Spleen (tissue), 11 donors: ENCODE results near the gene LRRC74B. TPM values are rescaled to one million over a fixed set of nuclear protein-coding genes. Genes with fewer than 3 reads are reported as not detected.

Source experiments
- DNase-seq: peaks from one replicate; pipeline ENCODE4 v3.0.0-alpha.2; 2020
- H3K27ac ChIP-seq, 8 donors: fragments of 200-600 bp; sonication (generic) in 7 of 8; 1 replicate in 4 of 8; 2 replicates in 4 of 8; pipeline versions ENCODE4 v1.5.0 to v1.8.0; 2016 to 2021; ENCODE audit warnings: inconsistent platforms in 4 of 8, mild to moderate bottlenecking in 4 of 8, moderate library complexity in 1 of 8
- H3K27me3 ChIP-seq, 7 donors: fragments of 200-600 bp; sonication (generic) in 6 of 7; replicated peaks in 1 of 7; 1 replicate in 4 of 7; 2 replicates in 3 of 7; pipeline versions ENCODE4 v1.5.0 to v1.8.0; 2016 to 2021; ENCODE audit warnings: inconsistent platforms in 3 of 7, mild to moderate bottlenecking in 1 of 7
- H3K36me3 ChIP-seq, 6 donors: fragments of 200-600 bp; sonication (generic) in 5 of 6; 1 replicate in 4 of 6; 2 replicates in 2 of 6; pipeline versions ENCODE4 v1.5.0 to v1.8.0; 2016 to 2021; ENCODE audit warnings: inconsistent platforms in 2 of 6
- H3K4me1 ChIP-seq, 6 donors: fragments of 200-600 bp; sonication (generic) in 5 of 6; 1 replicate in 3 of 6; 2 replicates in 3 of 6; pipeline versions ENCODE4 v1.5.0 to v1.8.0; 2016 to 2021; ENCODE audit warnings: inconsistent platforms in 3 of 6
- H3K4me3 ChIP-seq, 8 donors: fragments of 200-600 bp; sonication (generic) in 7 of 8; 1 replicate in 4 of 8; 2 replicates in 4 of 8; pipeline versions ENCODE4 v1.5.0 to v1.8.0; 2016 to 2021; ENCODE audit warnings: inconsistent platforms in 4 of 8, mild to moderate bottlenecking in 4 of 8, moderate library complexity in 2 of 8
- H3K9me3 ChIP-seq, 8 donors: fragments of 200-600 bp; sonication (generic) in 7 of 8; 1 replicate in 4 of 8; 2 replicates in 4 of 8; pipeline versions ENCODE4 v1.5.0 to v1.8.0; 2016 to 2021; ENCODE audit warnings: inconsistent platforms in 4 of 8
- CTCF ChIP-seq, 11 experiments: fragments of 200-600 bp in 7 of 11; fragments of 450-650 bp in 4 of 11; sonication (generic) in 4 of 11; IDR thresholded peaks in 8 of 11; conservative IDR thresholded peaks in 3 of 11; 1 replicate in 7 of 11; 2 replicates in 4 of 11; pipeline versions ENCODE4 v1.4.0 to v1.8.0; 2016 to 2021; ENCODE audit warnings: antibody characterized with exemption in 11 of 11, inconsistent platforms in 4 of 11, mild to moderate bottlenecking in 1 of 11
- POLR2A ChIP-seq, 3 donors: fragments of 450-650 bp; IDR thresholded peaks; one replicate each; pipeline ENCODE4 v1.5.1; 2017; ENCODE audit warnings: antibody characterized with exemption in 3 of 3, mild to moderate bottlenecking in 1 of 3
- POLR2AphosphoS5 ChIP-seq, 3 donors: sonication (generic); formaldehyde crosslinking; IDR thresholded peaks; one replicate each; pipeline ENCODE4 v1.5.1; 2017; ENCODE audit warnings: antibody characterized with exemption in 3 of 3
- WGBS, 5 donors: extraction: QIAGEN DNeasy Blood & Tissue Kit in 3 of 5; methylation state at CpG; one replicate each; pipeline versions ENCODE4 v1.1.5 to v1.1.7; 2013 to 2018; 5-methylcytosine and 5-hydroxymethylcytosine counted together
- intact Hi-C: fragments of 100-400 bp; cut with DNase I; formaldehyde crosslinking; loops from one replicate; pipeline ENCODE4 v1.15.0; 2023; ENCODE audit warnings: low total_unique reads
- polyA plus RNA-seq, 3 donors: library from polyadenylated mRNA; stranded (reverse); fragments of 200-250 nt; gene quantifications; one replicate each; pipeline ENCODE4 v1.2.1, GENCODE V29; 2013
- total RNA-seq, 7 donors: library from RNA; depleted of rRNA in 3 of 7; stranded (reverse); fragments of >200 nt in 3 of 7; fragmentation: NEBNext Ultra II Directional in 4 of 7; extraction: Animal tissue kit (Norgen Biotek cat#: 25700) in 4 of 7; gene quantifications; one replicate each; pipeline versions ENCODE4 v1.1.0 to v1.2.1, GENCODE V29; 2016 to 2021
- donor health status: healthy with polysubstance abuse.
- donor health status: DM: no; HTN: no; CAD: no; lungs with moderate emphysema.
- donor health status: DM: no; HTN: no; CAD: no.
- donor health status: Bipolar disorder and iron deficiency.
- donor health status: healthy.
- donor health status: DM: no; HTN: no; CAD: no.
- donor health status: DM: yes; HTN: yes; CAD: no.

LRRC74B gene
- total and polyA plus RNA-seq, 10 donors: 0.03 TPM; not detected in 9

GRCh38 chr22:21073023-21073422, 27.3 kb downstream of the LRRC74B start:
- no peaks in the 10 kb centered on the region for H3K4me1 ChIP-seq
- H3K36me3 ChIP-seq: no peaks in the 10 kb centered on the region
- DNase-seq: no peak
- no peaks in the 10 kb centered on the region for H3K27me3 ChIP-seq
- no peak for TF ChIP-seq POLR2AphosphoS5 (IDR thresholded peaks at IDR 0.05)
- TF ChIP-seq CTCF (IDR thresholded peaks at IDR 0.05 in 8 of 11, conservative IDR thresholded peaks at IDR 0.05 in 3 of 11): no peak
- no peak for TF ChIP-seq POLR2A (IDR thresholded peaks at IDR 0.05)
- H3K9me3 ChIP-seq: no peaks in the 10 kb centered on the region
- no peak overlapping the region for H3K27ac ChIP-seq
- WGBS, 5 donors: 63 to 88% (median 77%) methylated on average over 3 of the region's 3 CpGs
- intact Hi-C loops: no loop called here
- no peak overlapping the region for H3K4me3 ChIP-seq

- H3K27ac ChIP-seq: no peak overlapping the region
- intact Hi-C loops: no loop called here
- no peak overlapping the region for H3K4me3 ChIP-seq
- H3K27me3 ChIP-seq: no peaks in the 10 kb centered on the region
- 88 to 94% (median 91%) methylated on average over 5 of the region's 5 CpGs for WGBS, 5 donors
- no peaks in the 10 kb centered on the region for H3K4me1 ChIP-seq
- DNase-seq: no peak
- no peaks in the 10 kb centered on the region for H3K36me3 ChIP-seq
- no peaks in the 10 kb centered on the region for H3K9me3 ChIP-seq
- no peak for TF ChIP-seq CTCF (IDR thresholded peaks at IDR 0.05 in 8 of 11, conservative IDR thresholded peaks at IDR 0.05 in 3 of 11)
- no peak for TF ChIP-seq POLR2A (IDR thresholded peaks at IDR 0.05)
Observed at GRCh38 chr22:21073482-21073881, 27.7 kb downstream of the LRRC74B start.

- H3K27ac ChIP-seq: no peak overlapping the region
- no peaks in the 10 kb centered on the region for H3K36me3 ChIP-seq
- 50 to 66% (median 58%) methylated on average over 7 of the region's 7 CpGs for WGBS, 5 donors
- H3K4me1 ChIP-seq: no peaks in the 10 kb centered on the region
- no peaks in the 10 kb centered on the region for H3K9me3 ChIP-seq
- TF ChIP-seq POLR2A (IDR thresholded peaks at IDR 0.05) (no peak), CTCF (IDR thresholded peaks at IDR 0.05 in 8 of 11, conservative IDR thresholded peaks at IDR 0.05 in 3 of 11) (no peak), POLR2AphosphoS5 (IDR thresholded peaks at IDR 0.05) (no peak)
- intact Hi-C loops: no loop called here
- no peak for DNase-seq
- H3K27me3 ChIP-seq: peaks cover 0 to 3% (median 0%) of the 10 kb centered on the region in 7 donors
- H3K4me3 ChIP-seq: no peak overlapping the region
Observed at GRCh38 chr22:21074102-21074715, 28.5 kb downstream of the LRRC74B start.

GRCh38 chr22:21075516-21076138, 29.9 kb downstream of the LRRC74B start:
- Histone ChIP-seq H3K27me3 (peaks cover 0 to 7% (median 0%) of the 10 kb centered on the region in 7 donors), H3K4me3 (no peak overlapping the region), H3K36me3 (no peaks in the 10 kb centered on the region), H3K4me1 (no peaks in the 10 kb centered on the region), H3K9me3 (no peaks in the 10 kb centered on the region), H3K27ac (no peak overlapping the region)
- 82 to 91% (median 86%) methylated on average over 14 of the region's 14 CpGs for WGBS, 5 donors
- no peak for DNase-seq
- intact Hi-C loops: no loop called here
- no peak for TF ChIP-seq POLR2A (IDR thresholded peaks at IDR 0.05)
- no peak for TF ChIP-seq CTCF (IDR thresholded peaks at IDR 0.05 in 8 of 11, conservative IDR thresholded peaks at IDR 0.05 in 3 of 11)
- TF ChIP-seq POLR2AphosphoS5 (IDR thresholded peaks at IDR 0.05): no peak
